Ishikawa (cell line): Measurements from ENCODE around the gene PDE6H.

Experiments
- CEBPB ChIP-seq: IDR thresholded peaks from 2 replicates; pipeline ENCODE4 v1.6.1; 2012
- CREB1 ChIP-seq: IDR thresholded peaks from 2 replicates; pipeline ENCODE4 v1.6.1; 2012; ENCODE audit warnings: low read depth
- EGR1 ChIP-seq: IDR thresholded peaks from 2 replicates; pipeline ENCODE4 v1.6.1; 2012
- EP300 ChIP-seq: IDR thresholded peaks from 2 replicates; pipeline ENCODE4 v1.6.1; 2012; ENCODE audit warnings: borderline replicate concordance
- RAD21 ChIP-seq: IDR thresholded peaks from 2 replicates; pipeline ENCODE4 v1.6.1; 2012; ENCODE audit warnings: low read depth
- TAF1 ChIP-seq: IDR thresholded peaks from 2 replicates; pipeline ENCODE4 v1.6.1; 2012; ENCODE audit warnings: low read depth, mild to moderate bottlenecking
- TCF12 ChIP-seq: IDR thresholded peaks from 2 replicates; pipeline ENCODE4 v1.6.1; 2012; ENCODE audit warnings: low read depth
- TEAD4 ChIP-seq: IDR thresholded peaks from 2 replicates; pipeline ENCODE4 v1.6.1; 2012
- YY1 ChIP-seq: IDR thresholded peaks from 2 replicates; pipeline ENCODE4 v1.6.1; 2012; ENCODE audit warnings: low read depth
- TF ChIP-seq, protein P1 (sequence below): IDR thresholded peaks from 2 replicates; pipeline ENCODE4 v1.6.1; 2012
- TF ChIP-seq, protein P2 (sequence below): IDR thresholded peaks from 2 replicates; pipeline ENCODE4 v1.6.1; 2012
- TF ChIP-seq, protein P3 (sequence below): IDR thresholded peaks from 2 replicates; pipeline ENCODE4 v1.6.1; 2012; ENCODE audit warnings: low read depth, mild to moderate bottlenecking

DNA sequence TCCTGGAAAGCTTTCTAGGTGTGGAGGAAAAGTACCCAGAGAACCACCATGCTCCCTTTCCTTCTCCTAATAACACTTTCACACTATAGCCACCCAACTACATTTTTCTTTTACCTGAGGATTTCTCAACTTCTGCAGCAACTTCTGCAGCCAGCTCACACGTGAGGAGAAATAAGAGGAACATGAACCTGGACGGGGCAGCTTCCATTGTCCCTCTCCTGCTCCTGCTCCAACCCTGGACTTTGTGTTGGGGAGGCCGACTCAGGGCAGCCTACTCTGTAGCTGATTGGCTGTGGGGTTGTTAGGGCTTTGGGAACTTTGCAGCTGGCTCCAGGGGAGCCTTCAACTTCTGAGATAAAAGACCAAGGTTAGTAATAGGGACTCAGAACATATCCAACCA lies 34.5 kb upstream of the PDE6H start, which contains the start of gene ERP27:
- TF ChIP-seq TAF1 (no peak), EP300 (no peak), CEBPB (no peak), TCF12 (no peak), CREB1 (no peak), EGR1 (no peak), TEAD4 (no peak), YY1 (no peak), RAD21 (no peak)
- TF ChIP-seq, protein P1, sequence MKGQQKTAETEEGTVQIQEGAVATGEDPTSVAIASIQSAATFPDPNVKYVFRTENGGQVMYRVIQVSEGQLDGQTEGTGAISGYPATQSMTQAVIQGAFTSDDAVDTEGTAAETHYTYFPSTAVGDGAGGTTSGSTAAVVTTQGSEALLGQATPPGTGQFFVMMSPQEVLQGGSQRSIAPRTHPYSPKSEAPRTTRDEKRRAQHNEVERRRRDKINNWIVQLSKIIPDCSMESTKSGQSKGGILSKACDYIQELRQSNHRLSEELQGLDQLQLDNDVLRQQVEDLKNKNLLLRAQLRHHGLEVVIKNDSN: no peak
- TF ChIP-seq, protein P2, sequence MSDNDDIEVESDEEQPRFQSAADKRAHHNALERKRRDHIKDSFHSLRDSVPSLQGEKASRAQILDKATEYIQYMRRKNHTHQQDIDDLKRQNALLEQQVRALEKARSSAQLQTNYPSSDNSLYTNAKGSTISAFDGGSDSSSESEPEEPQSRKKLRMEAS: no peak
- TF ChIP-seq, protein P3, sequence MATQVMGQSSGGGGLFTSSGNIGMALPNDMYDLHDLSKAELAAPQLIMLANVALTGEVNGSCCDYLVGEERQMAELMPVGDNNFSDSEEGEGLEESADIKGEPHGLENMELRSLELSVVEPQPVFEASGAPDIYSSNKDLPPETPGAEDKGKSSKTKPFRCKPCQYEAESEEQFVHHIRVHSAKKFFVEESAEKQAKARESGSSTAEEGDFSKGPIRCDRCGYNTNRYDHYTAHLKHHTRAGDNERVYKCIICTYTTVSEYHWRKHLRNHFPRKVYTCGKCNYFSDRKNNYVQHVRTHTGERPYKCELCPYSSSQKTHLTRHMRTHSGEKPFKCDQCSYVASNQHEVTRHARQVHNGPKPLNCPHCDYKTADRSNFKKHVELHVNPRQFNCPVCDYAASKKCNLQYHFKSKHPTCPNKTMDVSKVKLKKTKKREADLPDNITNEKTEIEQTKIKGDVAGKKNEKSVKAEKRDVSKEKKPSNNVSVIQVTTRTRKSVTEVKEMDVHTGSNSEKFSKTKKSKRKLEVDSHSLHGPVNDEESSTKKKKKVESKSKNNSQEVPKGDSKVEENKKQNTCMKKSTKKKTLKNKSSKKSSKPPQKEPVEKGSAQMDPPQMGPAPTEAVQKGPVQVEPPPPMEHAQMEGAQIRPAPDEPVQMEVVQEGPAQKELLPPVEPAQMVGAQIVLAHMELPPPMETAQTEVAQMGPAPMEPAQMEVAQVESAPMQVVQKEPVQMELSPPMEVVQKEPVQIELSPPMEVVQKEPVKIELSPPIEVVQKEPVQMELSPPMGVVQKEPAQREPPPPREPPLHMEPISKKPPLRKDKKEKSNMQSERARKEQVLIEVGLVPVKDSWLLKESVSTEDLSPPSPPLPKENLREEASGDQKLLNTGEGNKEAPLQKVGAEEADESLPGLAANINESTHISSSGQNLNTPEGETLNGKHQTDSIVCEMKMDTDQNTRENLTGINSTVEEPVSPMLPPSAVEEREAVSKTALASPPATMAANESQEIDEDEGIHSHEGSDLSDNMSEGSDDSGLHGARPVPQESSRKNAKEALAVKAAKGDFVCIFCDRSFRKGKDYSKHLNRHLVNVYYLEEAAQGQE: no peak
